ENCODE data around the gene MAP3K14.

Gene MAP3K14

DNA sequence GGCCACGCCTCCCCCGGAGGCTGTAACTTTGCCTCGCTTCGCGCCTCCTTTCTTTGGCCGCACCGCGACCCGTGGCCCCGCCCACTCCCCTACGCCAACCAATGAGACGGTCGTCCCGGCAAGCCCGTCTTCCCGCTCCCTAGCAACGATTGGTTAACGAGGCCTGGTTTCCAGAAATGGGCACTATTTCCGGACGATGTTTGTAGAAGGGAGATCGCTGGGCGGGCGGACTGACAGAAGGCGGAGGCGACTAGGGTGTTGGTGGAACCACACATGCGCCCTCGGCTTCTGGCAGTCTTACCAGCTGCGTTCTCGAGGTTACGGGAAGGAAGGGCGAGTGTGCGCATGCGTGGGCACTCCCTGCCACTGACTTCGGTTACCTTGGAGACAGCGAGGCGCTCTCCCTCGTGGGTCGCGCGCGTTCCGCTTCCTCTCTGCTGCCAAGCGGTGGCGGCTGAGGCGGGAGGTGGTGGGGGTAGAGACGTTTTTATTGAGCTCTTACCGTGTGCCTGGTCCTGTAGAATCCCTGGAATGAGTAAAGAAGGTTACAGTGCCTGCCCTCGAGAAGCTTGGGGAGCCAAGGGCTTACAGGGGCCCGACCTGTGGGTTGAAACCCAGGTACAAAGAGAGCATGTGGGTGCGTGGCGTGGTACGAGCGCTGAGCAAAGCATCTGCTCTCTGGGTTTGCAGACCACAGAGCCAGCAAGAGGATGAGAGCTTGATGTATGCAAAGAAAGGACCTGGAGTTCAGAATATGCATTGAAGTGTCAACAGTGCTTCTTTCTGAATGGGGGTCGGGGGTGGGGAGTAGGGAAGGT is 500 bp upstream of the MAP3K14 start:
- FAIRE-seq: peak; percentile 88
- peak; percentile 99 for DNase-seq (ENCODE audit: low spot score)

DNA sequence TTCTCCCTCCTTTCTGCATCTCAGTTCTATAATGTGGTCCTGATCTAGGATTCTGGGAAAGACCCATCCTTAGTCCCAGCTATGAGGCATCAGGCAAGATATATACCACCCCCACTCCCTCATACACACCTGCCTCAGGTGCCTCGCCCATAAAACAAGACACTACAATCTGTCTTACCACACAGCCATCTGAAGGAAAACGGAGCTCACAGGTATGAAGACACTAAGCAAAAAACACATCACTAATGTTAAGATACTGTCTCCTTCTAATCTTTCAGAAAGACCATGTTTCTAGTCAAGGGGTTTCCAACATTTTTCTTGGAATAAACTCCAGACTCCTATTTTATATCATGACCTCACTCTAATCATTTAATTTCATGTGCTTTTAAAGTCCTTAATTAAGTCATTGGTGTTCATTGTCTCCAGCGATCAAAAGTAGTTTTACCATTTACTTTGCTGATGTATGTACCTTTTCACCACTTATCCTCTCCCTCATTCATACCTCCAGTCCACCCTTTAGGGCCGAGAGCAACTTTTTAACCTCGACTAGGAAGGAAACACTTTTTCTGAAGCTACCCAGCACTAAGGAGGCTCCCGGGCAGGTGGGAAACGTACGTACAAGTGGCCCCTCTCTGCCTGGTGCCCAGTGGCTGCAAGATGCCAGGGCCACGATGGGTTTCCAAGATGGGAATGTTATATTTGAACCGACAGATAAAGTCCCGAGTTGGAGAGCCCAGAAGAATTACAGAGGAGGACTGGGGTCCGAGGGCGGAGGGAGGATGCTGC is 979 bp downstream of the MAP3K14 start:
- DNase-seq (ENCODE audit: low spot score): no peak
- FAIRE-seq: no peak

DNA sequence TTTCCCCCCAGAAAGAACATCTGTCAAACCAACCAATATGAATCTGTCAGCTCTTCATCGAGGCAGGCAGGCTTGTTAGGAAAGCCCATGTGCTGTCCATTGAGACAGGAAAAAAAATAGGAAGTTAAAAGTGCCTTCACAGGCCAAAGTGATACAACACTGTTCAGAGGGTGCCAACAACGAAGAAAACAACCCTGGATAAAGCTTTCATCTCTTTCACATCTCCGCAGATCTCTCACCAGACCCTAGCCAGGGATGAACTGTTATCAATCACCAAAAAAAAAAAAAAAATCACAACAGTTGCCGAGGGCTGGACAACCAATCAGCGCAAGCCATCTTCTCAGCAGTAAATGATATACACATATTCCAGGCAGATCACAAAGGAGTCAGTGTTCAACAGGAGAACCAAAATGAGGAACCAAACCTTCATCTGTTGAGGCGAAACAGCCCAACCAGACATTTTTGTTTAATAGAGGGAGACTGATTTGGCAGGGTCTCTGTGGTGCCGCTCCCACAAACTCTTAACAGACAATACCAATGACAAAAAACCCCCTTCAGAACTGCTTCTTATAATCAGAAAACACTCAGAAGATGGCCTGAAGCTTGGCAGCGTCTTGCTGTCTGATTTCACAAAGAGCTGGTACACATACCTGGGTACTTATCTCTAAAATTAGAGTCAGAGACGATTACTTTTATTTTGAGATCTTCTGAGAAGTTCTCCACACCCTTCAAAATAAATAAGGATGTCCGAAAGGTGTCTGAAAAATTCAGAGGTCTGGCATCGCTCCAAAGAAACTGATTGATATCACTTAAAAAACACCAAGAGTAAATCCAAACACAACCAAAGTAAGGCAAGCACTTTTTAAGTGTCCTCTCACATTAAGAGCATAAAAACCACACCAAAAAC is 1.8 kb downstream of the MAP3K14 start:
- DNase-seq (ENCODE audit: low spot score): no peak
- no peak for FAIRE-seq

DNA sequence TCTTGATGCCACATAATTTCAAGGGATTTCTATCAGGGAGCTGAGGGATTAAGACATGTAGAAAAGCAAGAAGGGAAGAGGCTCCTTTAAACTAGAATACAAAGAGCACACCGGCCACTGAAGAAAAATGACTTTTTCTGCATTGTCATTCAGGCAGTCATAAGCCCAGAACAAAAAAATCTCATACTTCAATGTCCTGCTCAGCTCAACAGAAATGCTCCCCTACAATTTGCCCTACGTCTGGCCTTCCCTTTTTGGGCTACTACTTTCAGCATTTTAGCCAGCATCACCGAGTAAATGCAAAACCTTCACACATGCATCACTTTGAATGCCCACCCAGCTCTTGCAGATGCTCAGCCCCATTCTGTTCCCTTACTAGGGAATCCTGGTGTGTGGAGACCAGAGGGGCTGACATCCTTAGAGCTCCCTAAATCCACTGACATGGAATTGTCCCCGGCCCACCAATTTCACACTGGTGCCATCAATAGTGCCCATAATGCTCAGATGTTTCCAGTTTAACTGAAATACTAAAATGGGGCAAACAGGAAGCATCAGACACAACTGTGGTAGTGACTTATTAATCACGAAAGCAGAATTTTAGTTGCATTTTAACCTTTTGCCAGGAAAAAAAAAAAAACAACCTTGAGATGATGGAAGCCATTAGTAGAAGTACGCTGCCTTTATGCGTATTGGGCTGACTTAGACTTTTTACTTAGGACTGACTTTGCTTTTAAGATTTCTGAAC is 2.7 kb downstream of the MAP3K14 start:
- DNase-seq (ENCODE audit: low spot score): no peak
- FAIRE-seq: no peak

DNA sequence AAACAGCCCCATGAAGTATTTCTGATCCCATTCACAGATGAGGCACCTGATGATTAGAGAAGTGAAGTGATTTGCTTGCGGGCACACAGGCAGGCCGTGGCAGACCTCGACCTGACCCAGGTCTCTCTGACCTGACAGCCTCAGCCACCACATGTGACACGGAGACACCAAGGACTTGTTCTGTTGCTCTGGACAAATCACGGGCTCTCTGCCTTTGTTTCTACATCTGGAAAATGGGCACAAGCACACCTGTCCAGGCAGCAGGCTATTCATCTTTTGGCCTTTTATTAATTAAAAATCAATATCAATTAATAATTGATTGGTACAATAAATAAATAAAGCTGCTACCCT is 3.4 kb downstream of the MAP3K14 start:
- DNase-seq (ENCODE audit: low spot score) (no peak), FAIRE-seq (no peak)

DNA sequence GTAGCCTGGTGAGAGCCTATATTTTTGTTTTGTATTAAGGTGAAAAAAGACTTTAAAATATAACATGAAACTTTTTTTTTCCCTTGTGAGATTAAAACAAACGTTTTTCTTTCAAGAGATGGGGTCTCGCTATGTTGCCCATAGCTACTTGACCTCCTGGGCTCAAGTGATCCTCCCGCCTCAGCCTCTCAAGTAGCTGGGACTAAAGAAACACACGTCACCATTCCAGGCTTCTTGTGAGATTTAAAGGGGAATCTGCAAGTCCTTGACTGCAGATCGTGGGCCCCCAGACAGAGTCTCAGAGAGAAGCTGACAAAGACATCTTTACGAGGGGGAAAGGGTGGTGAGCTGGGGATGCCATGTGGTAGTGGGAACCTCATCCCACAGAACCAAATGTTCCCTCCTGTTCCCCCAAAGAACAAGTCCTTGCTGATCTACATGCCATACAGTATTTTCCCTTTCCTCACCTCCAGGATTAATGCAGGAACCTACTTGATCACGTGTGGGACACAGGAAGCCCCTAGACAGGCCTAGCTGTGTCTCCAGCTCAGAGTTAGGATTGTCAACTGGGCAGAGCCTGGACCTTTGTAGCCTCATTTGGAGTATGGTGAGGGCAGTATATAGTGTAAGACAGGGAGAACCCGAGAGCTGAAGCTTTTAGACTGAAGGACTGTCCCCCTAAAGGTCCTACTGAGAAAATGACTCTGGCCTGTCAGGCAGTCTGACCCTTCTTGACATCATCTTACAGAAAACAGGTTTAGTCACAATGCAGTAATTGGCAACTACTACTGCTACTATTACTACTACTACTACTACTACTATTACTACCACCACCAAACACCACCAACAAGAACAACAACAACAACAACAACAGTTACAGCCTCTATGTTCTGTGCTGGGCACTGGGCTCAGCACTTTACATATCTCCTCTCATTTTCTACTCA is 4.1 kb downstream of the MAP3K14 start:
- FAIRE-seq (no peak), DNase-seq (ENCODE audit: low spot score) (no peak)

DNA sequence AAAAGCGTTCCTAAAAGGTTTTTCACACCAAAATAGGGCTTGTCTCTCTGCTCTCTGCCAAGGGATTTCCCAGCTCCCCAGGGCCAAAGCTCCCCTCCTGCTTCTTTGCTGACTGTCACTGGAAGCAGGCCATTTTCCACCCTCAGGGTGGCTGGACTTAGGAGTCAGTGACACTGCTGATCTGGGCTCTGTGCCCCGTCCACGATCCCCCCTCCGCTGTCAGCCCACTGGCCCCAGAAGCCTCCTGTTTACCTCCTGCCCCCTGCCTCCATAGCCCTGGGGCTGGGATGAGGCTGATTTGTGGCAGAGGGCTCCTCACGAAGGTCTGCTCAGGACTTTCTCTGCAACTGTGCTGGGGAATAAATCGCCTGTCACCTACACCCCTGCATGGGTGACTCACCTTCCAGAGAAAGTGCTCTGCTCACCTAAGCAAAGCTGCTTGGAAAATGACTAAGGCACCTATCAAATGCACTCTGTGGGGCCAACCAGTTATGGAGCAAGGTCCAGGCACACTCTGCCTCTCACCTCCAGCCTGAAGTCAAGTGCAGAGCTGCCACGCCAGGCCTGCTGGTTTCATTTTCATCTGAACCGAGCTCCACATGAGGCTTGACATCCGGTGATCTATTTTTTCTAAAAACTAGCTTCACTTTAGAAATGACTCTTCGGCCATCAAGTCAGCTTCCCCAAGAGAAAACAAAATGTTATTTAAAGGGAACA is 4.9 kb downstream of the MAP3K14 start:
- no peak for FAIRE-seq

DNA sequence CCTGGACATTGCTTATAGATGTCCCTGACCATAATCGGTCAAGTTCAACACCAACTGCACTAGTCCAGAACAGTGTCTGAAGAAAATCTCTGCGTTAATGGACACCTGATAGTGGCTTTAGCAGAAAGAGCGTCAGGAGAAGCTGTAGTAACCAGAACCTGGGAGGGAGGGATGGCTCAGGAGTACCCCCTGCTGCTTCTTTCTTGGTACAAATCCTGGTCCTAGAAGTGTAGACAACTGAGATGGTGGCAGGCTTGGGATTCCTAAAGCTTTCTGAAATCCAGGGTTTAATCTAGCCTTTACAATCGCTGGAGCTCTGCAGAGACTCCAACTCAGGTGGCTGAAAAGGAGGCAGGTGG is 5.4 kb downstream of the MAP3K14 start:
- DNase-seq (ENCODE audit: low spot score) (no peak), FAIRE-seq (no peak)

More for the DNA sequence above, 4.9 kb downstream of the MAP3K14 start:
- peak; percentile 43 for DNase-seq (ENCODE audit: low spot score)

DNA sequence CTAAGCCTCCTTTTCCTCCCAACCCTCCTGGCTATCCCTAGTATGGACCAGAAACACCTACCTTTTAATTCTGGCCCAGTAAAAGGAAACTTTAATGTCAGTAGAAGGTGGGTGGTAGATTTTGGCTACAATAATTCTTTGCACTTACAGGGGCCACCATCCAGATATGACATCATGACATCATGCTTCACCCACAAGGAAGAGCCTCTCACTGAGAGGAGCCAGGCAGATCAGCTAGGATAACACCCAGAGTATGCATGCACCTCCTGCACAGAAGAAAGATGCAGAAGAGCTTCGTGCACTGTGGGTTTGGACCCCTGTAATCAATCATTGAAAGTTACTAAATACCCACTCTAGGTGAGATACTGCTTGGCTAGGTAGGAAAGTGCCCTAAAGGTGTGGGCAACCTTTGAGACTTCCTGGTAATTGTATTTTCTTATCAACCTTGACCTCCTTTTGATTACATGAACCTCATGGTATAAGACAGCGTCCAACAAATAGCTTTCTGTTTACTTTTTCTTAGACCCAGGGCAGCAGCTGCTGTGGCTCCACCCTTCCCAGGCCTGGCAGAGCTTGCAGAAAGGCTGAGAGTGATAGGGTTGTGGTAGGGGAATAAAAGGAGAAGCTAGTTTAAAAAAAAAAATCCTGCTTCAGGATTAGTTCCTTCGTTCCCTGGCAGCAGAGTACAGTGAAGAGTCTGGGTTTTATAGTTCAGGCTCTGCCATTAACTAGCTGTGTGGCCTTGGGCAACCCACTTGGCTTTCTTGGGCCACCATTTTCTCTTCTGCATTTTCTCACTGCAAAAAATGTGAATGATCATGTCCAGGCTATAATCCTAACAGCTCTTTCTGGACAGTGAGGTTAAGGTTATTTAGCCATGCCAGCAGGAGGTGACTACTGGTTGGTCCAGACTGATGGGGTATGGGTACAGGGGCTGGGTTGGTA is 6.2 kb downstream of the MAP3K14 start:
- FAIRE-seq (no peak), DNase-seq (ENCODE audit: low spot score) (no peak)

DNA sequence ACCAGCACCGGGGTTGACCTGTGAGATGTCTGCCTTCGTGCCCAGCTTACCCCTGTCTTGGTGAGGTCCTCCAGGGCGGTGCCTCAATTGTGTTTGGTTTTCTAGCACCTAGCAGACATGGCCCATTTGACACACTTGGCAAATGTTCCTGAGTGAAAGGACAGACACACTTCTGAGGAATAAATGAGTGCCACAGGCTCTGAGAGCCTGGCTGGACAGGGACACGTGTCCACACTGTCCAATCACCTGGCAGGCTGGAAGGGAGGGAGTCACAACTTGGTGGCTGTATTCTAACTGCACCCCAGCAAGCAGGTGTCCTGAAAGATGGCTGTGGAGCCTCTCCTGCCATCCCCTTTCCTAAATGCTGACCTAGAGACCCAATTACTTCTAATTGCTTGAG is 7.4 kb downstream of the MAP3K14 start:
- FAIRE-seq: no peak
- no peak for DNase-seq (ENCODE audit: low spot score)

DNA sequence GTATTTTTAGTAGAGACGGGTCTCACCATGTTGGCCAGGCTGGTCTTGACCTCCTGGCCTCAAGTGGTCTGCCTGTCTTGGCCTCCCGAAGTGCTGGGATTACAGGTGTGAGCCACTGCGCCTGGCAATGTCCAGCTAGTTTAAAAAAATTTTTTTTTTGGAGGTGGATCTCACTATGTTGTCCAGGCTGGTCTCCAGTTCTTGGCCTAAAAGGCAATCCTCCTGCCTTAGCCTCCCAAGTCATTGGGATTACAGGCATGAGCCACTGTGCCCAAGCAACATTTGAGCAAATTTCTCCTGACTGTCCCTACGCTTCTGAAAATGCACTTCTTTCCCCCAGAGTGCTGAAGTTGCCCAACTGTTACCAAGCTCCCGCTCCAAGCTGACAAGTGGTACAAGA is 8.0 kb downstream of the MAP3K14 start:
- no peak for FAIRE-seq

DNA sequence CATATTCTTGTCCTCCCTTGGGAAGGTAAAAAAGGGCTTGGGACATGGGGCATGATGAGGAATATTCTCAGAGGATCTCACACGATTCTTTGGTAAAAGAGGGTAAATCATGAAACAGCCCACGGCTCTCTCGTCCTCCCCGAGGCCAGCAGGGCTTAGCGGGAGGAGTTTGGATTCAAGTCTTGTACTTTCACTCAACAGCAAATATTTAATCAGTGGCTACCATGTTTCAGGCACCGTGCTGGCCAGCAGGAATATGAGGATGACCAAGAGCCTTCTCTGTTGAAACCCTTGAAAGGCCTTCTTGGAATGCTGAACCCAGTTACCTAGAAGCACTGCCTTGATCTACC is 8.8 kb downstream of the MAP3K14 start:
- DNase-seq (ENCODE audit: low spot score) (no peak), FAIRE-seq (no peak)

More for the DNA sequence above, 8.0 kb downstream of the MAP3K14 start:
- no peak for DNase-seq (ENCODE audit: low spot score)

DNA sequence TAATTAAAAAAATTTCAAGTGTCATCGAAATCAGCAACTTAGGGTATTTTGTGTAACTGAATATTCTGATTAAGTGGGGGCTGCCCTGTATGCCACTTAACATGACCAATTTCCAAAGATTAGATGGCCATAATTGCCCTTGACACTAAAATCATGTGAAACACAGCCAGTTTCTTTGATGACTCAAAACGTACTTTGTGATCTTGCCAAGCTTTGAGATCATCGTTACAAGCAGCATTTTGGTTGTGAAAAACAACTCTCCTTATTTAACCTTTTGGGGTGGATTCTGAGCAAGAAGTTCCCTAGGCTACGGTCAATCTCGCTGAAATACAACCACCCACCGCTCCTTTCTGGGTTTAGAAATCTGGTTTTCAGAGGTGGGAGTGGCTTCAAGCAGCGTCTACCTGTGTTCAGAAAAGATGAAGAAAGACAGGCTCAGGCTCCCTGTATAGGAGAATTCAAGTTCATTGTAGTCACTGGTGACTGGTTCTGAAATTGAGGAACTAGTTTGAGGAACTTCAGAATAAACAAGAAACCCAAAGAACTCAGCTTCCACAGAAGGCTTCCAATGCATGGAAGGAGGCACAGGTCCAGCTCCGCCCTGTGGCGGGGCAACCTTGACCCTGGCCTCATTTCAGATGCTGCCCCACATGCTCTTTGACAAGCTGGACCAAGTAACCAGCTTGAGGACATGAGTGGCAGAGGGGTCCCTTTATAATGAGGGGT is 9.4 kb downstream of the MAP3K14 start:
- FAIRE-seq: no peak

DNA sequence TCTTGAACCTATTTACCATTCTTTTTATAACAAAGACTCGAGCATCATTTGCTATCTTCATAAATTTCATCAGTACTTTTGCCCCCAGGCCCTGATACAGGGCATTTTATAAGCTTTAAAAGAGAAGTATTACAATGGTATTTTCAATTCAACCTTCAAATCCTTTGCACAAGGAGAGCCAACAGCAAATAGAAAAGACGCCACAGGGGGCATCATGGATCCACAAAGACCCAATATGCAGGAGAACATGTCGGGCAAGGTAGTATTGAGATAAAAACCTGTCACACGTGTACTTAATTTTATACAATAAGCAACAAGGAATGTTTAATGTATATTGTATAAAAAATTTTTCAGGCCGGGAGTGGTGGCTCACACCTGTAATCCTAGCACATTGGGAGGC is 10.2 kb downstream of the MAP3K14 start:
- no peak for DNase-seq (ENCODE audit: low spot score)

More for the DNA sequence above, 9.4 kb downstream of the MAP3K14 start:
- DNase-seq (ENCODE audit: low spot score): peak; percentile 36

DNA sequence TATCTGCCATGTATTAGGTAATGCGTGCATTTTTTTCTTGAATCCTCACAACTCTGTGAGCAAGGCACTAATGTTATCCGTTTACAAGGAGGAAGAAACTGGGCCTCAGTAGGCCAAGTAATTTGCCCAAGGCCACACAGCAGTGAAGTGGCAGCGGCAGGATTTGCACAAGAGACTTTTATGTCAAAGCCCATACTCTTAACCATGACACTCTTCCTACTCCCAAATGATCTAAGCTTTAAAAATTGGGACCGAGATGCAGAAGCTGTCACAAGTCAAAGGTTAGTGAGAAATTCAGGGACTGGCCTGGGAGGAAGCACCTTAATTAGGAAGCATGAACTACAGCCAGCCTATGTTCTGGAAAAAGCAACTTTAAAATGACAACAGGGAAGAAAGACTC is 10.7 kb downstream of the MAP3K14 start:
- FAIRE-seq: no peak
- no peak for DNase-seq (ENCODE audit: low spot score)

More for the DNA sequence above, 10.2 kb downstream of the MAP3K14 start:
- no peak for FAIRE-seq

DNA sequence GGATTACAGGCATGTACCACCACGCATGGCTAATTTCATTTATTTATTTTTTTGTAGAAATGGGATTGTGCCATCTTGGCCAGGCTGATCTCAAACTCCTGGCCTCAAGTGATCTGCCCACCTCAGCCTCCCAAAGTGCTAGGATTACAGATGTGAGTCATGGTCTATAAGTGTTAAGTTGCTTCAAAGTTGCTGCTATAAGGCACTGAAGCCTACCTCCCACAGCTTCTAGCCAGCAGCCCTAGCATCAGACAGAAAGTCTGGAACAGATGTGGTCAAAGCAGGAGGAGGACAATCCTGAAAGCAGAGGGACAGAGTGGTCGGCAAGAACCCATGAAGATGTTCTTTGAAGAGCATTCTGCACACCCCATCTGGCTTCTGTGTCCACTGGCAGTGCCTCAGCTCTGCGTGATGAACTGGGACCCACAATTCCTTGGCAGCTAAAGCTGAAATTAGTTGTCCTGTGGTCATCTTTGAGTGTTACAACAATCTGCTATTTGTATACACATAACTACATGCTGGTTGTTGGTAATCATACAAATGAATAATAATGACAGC is 11.2 kb downstream of the MAP3K14 start:
- DNase-seq (ENCODE audit: low spot score): no peak
- FAIRE-seq: no peak

DNA sequence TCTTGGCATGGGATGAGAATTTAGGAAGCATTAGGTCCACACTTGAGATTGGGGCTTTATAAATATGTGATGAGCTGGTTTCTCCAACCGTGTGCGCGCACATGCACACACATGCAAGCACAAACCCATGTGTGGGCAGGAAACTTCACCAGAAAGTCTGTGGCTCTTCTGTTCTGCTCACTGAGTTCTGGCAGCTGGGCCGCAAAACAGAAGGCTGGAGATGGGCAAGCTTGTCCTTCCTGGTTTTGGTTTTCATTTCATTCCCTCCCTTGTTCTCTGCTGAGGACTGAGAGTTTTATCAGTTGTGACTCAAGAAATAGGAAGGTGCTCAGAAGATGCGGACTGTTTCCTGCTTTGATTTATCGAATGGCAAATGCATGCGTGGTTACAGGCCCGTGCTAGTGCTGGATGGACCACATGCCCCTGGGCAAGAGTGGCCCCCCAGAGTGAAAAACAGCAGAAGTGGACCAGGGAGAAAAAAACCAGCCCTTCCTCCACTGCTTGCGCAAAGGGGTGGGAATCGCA is 14.1 kb downstream of the MAP3K14 start:
- FAIRE-seq (no peak), DNase-seq (ENCODE audit: low spot score) (no peak)

Measured in urothelium cell line (cell line).